Measurements from ENCODE around the gene TGFBR3.

Gene TGFBR3

DNA sequence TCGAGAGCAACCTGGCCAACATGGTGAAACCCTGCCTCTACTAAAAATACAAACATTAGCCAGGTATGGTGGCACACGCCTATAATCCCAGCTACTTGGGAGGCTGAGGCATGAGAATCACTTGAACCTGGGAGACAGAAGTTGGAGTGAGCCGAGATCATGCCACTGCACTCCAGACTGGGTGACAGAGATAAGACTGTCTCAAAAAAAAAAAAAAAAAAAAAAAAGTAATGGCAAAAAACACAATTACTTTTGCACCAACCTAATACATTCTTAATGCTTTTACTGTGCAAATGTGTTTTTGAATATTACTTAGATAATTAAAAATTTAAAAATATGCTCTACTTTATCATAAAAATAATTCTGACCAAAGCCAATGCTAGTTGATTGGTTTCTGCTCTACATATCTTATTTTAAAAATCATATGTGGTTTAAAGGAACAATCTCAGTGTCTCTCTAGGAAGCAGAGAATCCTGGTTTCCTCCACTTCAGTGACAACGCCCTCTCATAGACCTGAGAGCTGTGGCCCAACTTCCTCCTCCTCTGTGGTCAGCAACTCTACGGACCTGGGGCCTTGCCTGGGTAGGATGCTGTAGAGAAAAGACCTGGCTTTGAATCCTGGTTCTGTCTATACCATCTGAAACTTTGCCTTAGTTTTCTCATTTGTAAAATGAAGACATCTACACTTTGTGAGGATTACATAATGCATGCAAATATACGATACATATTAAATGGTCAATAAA, 64.7 kb downstream of the TGFBR3 start:
- no peak for DNase-seq

DNA sequence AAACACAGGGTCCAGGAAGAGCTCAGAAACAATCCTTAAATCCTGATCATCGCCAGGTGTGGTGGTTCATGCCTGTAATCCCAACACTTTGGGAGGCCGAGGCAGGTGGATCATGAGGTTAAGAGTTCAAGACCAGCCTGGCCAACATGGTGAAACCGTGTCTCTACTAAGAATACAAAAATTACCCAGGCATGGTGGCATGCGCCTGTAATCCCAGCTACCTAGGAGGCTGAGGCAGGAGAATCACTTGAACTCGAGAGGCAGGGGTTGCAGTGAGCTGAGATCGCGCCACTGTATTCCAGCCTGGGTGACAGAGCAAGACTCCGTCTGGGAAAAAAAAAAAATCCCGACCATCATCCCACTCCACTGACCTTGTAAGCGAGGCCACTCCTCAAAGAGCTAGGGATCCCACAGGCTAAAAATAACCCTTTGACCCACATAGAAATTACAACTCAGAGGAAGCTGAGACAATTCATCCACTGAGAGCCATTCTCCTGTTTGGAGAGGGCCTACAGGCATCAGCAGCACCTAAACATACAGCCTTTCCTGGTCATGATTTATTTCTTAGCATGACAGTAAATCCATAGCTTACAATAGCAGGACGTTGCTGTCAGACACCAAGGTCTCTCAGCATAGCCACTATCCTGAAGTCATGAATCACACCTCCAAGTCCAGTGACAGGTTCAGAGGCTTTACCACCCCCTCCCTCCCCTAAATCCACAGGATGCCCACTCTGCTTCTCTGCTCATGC, 66.7 kb downstream of the TGFBR3 start:
- no peak for DNase-seq

DNA sequence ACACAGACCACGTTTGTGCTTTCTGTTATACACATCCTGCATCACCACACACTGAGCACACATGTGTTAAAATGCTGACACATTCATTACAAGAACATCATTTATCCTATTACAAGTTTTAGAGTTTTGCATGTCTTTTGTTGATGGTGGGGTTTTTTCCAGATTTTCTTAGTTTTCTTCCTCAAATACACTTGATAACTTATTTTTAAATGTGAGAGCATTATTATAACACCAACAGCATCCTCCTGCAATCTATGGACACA, 67.3 kb downstream of the TGFBR3 start:
- DNase-seq, result no peak

DNA sequence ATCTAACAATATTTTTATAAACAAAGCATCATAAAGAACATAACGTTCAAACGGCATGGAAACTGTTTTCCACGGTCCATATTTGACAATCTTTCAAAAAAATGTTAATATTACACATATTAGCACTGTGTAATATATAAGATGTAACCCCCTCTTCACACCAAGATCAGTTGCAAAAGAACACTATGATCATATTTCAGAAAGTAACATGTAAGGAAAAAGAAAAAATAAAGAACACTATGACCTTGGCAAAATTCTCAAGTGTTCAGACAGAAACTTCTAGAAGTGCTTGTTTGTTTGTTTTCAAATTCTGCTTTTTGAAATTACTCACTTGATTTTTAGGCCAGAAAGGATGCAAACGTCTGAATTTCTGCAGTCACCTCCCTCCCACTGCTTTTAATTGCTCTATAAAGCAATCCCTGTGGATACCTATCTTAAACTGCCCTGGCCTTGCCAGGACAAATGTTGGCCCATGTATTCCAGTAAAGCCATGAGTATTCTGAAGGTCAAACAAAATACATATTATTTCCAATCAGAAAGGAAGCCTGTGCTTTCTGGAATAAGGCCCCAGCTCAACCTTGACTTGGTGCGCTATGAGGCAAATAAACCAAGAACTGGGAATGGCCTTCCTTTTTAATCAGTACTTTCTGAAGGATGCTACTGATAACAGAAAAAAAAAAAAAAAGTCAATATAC, 68.6 kb downstream of the TGFBR3 start:
- no peak for DNase-seq

DNA sequence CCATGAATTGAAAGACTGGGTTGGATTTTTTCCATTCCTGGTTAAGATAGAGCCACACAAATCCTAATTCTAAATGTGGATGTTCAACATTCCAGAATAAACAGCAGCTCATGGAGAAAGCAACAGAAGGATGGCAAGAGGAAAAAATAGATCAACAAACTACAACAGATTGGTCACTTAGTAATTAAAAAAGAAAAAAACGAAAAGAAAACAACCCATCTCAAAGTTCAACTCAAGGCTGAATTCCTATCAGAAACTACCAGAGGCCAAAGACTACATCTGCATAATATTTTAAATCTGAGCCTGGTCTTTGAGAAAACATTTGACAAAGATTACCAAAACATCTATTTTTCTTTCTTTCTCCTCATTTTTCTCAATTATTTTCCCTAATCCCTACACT, 69.9 kb downstream of the TGFBR3 start:
- no peak for DNase-seq

DNA sequence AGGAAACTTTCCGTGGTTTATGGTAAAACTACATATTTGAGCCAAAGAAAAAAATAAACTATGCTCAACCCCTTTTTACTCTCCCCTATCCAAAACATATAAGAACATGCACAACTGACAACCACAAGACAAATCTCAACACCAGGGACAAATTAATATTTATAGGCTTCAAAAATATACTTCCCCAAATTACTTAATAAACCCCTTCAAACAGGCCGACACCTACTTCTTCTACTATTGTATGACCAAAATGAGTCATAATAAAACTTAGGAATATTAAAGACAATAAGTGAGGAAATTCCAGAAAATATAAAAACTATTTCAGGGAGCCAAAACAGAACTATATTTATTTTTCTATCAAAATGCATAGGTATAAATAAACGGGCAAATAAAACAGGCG, 71.5 kb downstream of the TGFBR3 start:
- DNase-seq, result no peak

DNA sequence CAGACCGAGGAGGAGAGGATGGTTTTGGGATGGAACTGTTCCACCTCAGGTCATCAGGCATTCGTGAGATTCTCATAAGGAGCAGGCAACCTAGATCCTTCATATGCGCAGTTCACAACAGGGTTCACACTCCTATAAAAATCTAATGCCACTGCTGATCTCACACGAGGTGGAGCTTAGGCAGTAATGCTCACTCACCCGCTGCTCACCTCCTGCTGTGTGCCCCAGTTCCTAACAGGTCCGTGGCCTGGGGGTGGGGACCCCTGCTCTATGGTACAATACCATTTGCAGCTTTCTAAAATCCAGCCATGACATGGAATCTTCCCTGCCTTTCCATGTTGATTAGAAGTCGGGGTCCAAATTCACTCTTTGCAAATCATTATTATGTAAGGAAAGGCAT, 72.1 kb downstream of the TGFBR3 start:
- DNase-seq, result no peak

DNA sequence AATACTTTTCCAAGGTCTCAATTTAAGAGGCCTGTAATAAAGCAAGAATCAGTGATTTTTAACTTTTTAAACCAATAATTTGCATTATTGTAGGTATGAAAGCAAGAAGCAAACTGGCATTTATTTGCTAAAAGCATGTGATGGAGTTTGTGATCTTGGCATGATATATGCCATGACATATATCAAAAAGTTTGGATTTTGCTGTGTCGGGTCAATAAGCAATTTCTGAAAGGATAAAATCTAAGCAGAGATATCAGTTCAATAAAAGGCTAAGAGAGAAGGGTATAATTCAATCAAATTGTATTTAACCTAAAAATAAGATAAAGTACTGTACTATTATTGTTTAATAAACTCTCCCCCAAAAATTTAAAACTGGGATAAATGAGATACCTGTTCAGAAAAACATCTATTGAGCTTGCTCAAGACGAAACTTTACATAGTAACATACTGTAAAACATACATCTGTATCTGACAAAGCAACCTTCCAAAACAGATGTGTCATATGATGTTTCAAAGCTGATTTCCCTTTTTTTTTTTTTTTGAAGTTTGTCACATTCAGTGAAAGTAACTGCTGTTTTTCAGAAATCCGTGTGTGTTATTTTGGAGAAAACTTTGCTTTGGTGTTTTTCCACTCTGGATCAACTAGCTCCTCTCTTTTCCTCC, 74.5 kb downstream of the TGFBR3 start:
- no peak for DNase-seq

DNA sequence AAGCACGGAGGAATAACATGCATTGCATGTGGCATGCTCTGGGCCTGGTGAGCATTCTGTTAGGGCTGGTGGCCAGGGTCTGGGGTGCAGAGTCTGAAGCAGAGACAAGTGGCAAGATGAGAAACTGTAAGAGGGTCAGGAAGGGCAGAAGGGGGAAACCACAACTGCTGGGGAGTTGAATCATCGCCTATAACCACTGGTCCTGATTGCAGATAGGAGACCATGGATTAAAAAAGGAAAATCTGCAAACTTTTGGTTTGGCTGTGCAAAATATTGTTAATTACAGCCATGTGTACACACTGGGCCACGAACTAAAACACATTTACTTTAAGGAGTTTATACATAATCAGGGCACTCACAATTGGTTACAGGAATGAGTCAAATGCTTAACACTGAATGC, 76.6 kb downstream of the TGFBR3 start:
- DNase-seq, result no peak

DNA sequence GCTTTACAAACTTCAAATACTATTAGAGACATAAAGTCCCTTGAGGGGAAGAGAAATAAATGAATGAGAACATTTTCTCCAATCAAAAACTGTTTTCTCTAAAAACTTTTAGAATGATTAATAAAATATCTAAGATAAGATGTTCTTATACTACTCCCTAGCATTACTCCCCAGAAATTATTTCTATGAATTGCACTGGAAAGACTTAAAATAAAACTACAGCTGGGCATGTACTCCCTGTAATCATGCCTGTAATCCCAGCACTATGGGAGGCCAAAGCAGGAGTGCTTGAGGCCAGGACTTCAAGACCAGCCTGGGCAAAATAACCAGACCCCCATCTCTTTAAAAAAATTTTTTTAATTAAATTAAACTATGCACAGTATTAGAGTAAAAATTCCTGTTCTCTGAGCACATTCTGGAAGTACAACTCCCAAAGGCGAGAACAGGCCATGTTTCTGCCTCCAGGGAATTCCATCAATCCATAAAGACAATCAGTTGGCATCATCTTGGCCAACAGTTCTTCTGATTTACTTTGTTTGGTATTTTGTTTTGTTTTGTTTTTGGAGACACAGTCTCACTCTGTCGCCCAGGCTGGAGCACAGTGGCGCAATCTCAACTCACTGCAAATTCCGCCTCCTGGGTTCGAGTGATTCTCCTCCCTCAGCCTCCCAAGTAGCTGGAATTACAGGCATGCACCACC, 77.9 kb downstream of the TGFBR3 start:
- DNase-seq, result no peak

DNA sequence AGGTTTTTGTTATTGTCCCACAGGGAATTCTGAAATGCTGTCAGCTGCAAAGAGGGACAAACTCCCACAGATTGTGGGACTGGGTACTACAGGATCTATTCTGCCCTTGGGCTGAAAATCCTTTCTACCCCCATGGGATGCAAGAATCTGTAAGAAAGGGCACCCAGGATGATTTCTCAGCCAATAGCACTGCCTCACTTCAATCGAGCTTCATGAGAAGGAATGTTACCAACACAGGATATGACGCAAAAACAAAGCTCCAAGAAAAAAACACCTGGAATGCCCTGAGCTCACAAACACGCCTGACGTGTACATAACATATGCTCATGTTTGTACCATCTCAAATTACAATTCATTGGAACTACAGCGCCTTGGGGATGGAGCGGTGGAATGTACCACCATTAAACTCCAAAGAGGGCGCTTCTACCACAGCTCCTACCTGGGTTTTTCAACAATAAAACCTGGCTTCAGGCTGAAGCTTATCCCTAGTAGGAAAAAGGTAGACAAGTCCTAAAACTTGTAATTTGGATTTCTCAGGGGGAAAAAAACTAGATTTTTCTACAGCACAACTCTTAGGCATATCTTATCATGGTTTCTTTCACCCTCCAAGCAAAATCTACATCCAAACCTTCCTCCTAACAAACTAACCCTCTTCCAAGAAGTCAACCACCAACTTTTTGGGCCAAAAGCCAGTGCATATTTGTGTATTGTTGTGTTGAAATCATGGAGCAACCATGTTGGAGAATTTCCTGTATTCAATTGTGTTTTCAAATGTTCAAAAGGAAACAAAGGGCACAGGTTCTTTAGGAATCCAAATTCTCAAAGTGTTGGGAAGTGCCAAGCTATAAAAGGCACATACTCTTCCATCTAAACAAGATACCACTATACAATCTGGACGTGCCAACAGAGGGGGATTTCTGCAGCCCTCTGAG, 78.9 kb downstream of the TGFBR3 start:
- no peak for DNase-seq

DNA sequence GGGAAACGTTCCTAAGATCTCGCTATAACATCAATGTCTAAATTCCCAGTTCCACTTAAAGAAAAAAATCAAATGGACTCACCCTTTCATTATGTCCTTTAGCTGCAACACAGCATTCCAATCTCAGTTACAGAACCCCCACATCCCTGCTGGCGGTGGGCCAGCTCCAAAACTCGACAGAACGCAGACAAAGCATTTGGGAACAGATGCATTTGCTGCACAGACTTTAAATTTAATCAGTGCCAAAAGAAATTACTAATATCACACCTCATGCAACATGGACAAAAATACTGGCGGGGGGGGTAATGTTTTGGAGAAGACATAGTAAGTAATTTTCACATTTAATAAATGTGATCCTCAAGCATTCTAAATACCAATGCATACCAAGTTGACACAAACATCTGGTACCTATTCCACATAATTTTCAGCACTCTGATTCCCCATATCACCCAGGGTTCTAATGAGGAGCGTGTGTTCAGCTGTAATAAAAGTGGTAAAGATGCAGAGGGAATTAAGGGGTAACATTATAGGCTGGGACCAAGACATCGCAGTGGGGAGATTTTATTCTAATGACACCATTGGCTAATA, 79.7 kb downstream of the TGFBR3 start:
- no peak for DNase-seq

DNA sequence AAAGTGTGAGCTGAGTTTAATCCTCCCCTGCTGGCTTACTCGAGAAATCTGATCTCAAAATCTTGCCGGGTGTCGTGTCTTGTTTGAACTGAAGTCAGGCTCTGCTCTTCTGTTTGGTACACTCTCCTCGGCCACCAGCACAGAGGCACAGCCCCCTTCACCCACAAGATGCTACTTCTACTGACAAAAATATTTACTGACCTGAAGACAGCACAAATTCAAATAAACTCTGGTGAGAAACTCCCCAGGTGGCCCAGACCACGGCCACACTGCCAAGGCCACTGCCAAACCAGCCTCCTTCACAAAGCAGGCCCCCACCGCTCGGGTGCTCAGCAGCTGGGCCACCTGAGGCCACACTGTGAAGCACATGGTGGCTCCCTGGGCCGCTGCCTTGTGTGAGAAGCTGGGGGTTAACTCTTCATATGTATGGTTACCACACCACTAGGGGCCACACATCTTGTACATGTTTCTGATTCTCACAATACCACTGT, 80.6 kb downstream of the TGFBR3 start:
- peak; percentile 13 for DNase-seq

DNA sequence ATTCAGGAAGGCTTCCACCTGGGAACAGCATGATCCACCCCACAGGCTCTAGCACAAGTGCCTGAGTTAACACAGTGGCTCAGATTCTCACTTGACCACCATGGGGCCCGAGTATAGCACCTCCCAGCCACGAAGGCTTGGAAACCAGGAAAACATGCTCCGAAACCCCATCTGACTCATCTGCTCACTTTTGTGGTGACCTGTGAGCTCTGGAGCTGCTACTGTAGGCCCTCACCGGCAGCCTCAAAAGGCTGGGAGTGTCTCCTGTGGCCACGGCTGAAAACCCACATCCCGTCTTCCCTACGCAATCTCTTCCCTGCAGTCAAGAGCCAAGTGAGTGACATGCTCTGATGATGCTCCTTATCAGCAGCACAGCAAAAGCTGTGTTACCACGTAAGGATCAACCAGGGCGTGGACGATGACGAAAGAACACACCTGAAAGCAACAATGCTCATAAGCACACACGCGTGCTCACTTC, 81.4 kb downstream of the TGFBR3 start:
- DNase-seq, result peak; percentile 97

DNA sequence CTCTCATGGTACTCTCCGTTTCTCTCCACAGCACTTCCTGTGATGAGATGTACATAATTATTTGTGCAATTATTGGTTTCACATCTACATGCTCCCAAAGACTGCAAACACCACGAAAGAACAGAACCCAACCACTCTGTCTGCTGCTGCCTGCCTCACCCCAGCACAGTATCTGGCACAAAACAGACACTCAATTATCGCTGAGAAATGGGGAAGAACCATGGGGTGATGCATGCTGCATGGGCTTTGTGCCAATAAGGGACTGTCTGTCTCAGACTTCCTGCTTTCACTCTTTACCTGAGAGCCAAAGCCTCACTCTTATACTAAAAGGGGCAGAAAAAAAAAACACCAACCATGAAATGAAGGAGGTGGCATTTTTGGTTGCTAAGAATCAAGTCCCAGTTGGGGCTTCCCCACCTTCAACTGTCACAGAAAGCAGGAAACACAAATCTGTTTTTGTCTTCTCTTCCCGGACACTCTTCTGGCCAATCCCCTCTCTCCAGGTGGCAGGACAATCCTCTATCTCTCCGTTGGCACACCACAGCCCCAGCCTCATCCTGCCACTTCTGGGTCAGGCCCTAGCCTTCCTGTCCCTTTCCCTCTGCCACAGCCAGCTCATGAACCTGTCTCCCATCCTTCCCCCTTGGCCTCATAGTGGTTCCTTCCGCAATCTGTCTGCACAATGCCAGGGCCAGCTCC, 82.0 kb downstream of the TGFBR3 start:
- peak; percentile 91 for DNase-seq

DNA sequence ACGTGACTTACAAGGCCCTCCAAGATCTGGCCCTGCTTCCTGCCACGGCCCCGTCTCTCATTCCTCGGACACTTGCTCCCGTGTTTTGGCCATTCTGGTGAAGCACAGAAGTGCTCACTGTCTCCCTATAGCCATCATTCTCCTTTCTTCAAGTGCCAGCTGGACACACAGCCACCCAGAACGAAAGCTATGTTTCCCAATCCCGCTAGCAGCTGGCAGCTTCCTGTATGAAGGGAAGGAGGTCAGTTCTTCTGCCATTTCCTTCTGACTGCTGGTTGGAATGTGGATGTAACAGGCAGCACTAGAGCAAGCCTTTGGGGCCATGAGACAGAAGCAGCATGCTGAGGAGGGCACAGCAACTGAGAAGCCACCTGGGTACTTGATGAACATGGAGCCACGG, 82.8 kb downstream of the TGFBR3 start:
- no peak for DNase-seq

DNA sequence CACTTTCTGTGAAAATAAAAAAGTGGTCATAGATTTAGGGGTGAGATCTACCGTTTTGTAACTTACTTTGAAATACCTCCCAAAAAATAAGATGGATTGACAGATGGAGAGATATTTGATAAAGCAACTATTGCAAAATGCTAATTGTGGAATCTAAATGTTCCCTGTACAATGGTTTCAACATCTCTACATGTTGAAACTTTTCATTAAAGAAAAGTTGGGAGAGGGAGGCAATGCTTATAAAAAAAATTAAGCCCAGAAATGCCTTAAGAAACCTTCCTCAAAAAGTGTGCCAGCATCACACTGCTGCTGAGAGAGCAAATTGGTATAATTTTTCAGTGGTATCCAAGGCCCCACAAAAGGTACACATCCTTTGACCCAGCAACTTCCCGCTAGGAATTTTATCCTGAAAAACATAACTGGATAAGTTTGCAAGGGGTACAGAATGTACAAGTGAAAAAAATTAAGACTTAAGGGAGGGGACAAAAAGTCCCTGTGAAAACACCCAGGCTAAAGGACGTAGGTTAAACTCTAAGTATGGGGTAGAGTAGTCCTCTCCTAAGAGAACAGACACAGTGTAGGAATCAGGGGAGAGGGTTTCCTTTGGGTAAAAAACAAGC, 84.3 kb downstream of the TGFBR3 start:
- DNase-seq, result no peak

DNA sequence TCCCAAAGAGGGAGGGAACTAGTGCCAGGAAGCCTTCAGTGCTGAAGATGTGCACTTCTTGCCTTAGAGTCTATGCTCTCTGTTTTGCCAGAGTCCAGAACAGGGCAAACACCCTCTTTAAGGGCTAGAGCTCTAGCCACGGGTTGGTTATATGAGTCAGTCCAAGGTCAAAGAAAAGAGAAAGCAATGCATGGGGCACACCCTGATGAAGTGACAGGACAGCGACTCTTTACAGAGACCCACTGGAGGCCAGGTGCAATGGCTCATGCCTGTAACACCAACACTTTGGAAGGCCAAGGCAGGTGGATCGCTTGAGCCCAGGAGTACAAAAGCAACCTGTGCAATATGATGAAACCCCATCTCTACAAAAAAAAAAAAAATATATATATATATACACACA, 86.1 kb downstream of the TGFBR3 start:
- DNase-seq, result no peak

DNA sequence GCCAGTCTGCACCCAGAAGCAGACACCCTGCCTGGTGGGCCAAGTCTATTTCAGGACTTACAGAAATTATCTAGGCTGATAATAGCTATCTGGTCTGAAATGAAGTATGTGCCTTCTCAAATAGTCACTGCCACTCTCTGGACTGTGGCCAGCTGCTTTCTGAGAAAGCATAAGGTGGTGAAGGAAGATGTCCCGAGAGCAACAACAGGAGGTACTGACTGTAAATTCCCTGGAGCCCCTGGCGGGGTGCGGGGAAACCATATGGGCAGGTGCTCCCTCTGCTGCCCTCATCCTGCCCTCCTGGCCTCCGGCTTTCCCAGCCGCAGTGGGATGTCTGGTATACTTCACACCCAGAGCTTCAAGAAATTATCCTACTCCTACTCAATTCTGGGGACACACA, 86.8 kb downstream of the TGFBR3 start:
- no peak for DNase-seq

DNA sequence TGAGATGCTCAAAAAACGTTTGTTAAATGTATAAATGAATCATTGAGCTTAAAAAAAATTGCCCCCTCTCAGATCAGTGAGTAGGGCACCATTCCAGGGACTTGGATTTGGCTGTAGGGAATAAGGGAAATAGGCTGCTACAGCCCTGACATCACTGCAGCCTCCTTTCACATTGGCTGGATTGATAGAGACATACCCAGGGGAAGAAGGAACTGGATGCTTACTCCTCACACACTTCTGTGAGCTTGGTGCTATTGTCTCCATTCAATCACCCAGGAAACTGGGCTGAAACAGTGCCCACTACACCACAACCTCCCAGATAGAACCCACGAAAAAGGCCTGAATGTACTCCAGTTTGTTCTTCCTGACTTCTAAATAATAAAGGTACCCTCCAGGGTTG, 87.2 kb downstream of the TGFBR3 start:
- DNase-seq, result no peak

Measured in central memory CD4-positive, alpha-beta T cell (primary cell).